B cell (primary cell): ENCODE measurements around the gene MED22. TPM values are rescaled to one million over a fixed set of nuclear protein-coding genes. Genes with fewer than 3 reads are reported as not detected.

Source experiments
- ATAC-seq: fragments of 200-7000 bp; cut with Tn5 transposase; one replicate; pipeline ENCODE4 v1.10.0; 2021; ENCODE audit warnings: low read depth, mild to moderate bottlenecking, moderate number of reproducible peaks, moderate library complexity
- CTCF ChIA-PET: fragments of 350-600 bp; sonication (Branson Sonifier 250); formaldehyde crosslinking; loops from one replicate; lab custom pipeline; 2021; ENCODE audit warnings: antibody characterized with exemption, inconsistent platforms; lab: Charles Lee
- POLR2A ChIA-PET: fragments of 350-600 bp; sonication (Branson Sonifier 250); formaldehyde crosslinking; loops from one replicate; lab custom pipeline; 2021; ENCODE audit warnings: antibody characterized with exemption; lab: Charles Lee
- DNase-seq: peaks from one replicate; pipeline ENCODE4 v3.0.0; 2013
- H2AFZ ChIP-seq: 2 replicates; pipeline ENCODE4 v1.6.1; 2012; ENCODE audit warnings: mild to moderate bottlenecking, low read depth, low read length; ENCODE audit not compliant: insufficient read depth, poor library complexity, severe bottlenecking
- H3K27ac ChIP-seq, 2 donors: 1 replicate in 1 of 2; 2 replicates in 1 of 2; pipeline ENCODE4 v1.5.1; 2012 to 2013; ENCODE audit warnings: low read length in 2 of 2, mild to moderate bottlenecking in 2 of 2, moderate library complexity in 1 of 2
- H3K27me3 ChIP-seq, 4 experiments: fragments of 200-600 bp in 1 of 4; sonication (generic) in 1 of 4; replicated peaks in 1 of 4; 1 replicate in 2 of 4; 2 replicates in 2 of 4; pipeline versions ENCODE4 v1.6.1 to v1.7.0; 2013 to 2016; ENCODE audit warnings: low read length in 3 of 4, mild to moderate bottlenecking in 2 of 4, mixed read lengths in 1 of 4, moderate library complexity in 1 of 4; ENCODE audit not compliant: insufficient read depth in 4 of 4, control insufficient read depth in 3 of 4; ENCODE audit errors: control extremely low read depth in 1 of 4
- H3K36me3 ChIP-seq, 2 experiments: replicated peaks in 1 of 2; 1 replicate in 1 of 2; 2 replicates in 1 of 2; pipeline versions ENCODE4 v1.6.1 to v1.7.1; 2013; ENCODE audit warnings: low read length in 1 of 2; ENCODE audit not compliant: insufficient read depth in 2 of 2, control insufficient read depth in 1 of 2; ENCODE audit errors: control extremely low read depth in 1 of 2, extremely low read depth in 1 of 2
- H3K4me1 ChIP-seq, 2 donors: fragments of 200-600 bp in 1 of 2; sonication (generic) in 1 of 2; 1 replicate in 1 of 2; 2 replicates in 1 of 2; pipeline versions ENCODE4 v1.5.1 to v1.6.1; 2013 to 2017; ENCODE audit warnings: low read length in 2 of 2; ENCODE audit not compliant: control insufficient read depth in 2 of 2, insufficient read depth in 2 of 2
- H3K4me2 ChIP-seq: replicated peaks from 2 replicates; pipeline ENCODE3; 2012; ENCODE audit warnings: mild to moderate bottlenecking, low read depth, low read length; ENCODE audit not compliant: poor library complexity, severe bottlenecking
- H3K4me3 ChIP-seq, 5 experiments: fragments of 200-600 bp in 1 of 5; sonication (generic) in 1 of 5; 1 replicate in 3 of 5; 2 replicates in 2 of 5; pipeline versions ENCODE4 v1.5.1 to v1.7.0; 2011 to 2016; ENCODE audit warnings: low read length in 4 of 5, mild to moderate bottlenecking in 4 of 5, low read depth in 2 of 5, control low read depth in 1 of 5, moderate library complexity in 1 of 5; ENCODE audit not compliant: insufficient read depth in 1 of 5; ENCODE audit errors: control extremely low read depth in 1 of 5, extremely low read depth in 1 of 5
- H3K79me2 ChIP-seq: fragments of 200-600 bp; sonication (generic); one replicate; pipeline ENCODE4 v1.6.0; 2016; ENCODE audit warnings: low read length; ENCODE audit not compliant: control insufficient read depth, insufficient read depth
- H3K9ac ChIP-seq: fragments of 200-600 bp; sonication (generic); 2 replicates; pipeline ENCODE4 v1.6.1; 2017; ENCODE audit warnings: mild to moderate bottlenecking, low read length, moderate library complexity
- H3K9me3 ChIP-seq, 3 donors: one replicate each; pipeline versions ENCODE4 v1.6.1 to v1.7.1; 2013; ENCODE audit warnings: low read length in 2 of 3; ENCODE audit not compliant: control insufficient read depth in 2 of 3, insufficient read depth in 1 of 3; ENCODE audit errors: control extremely low read depth in 1 of 3
- H4K20me1 ChIP-seq: 2 replicates; pipeline ENCODE4 v1.6.0; 2012; ENCODE audit warnings: mild to moderate bottlenecking, low read length; ENCODE audit not compliant: insufficient read depth, control insufficient read depth, poor library complexity, severe bottlenecking
- H3K27ac Mint-ChIP-seq: one replicate; pipeline ENCODE4 v1.8.0; 2021; ENCODE audit warnings: mixed read lengths
- H3K27me3 Mint-ChIP-seq: one replicate; pipeline ENCODE4 v1.8.0; 2021; ENCODE audit warnings: mixed read lengths
- H3K4me1 Mint-ChIP-seq: one replicate; pipeline ENCODE4 v1.8.0; 2021; ENCODE audit warnings: mixed read lengths
- H3K4me3 Mint-ChIP-seq: one replicate; pipeline ENCODE4 v1.8.0; 2021; ENCODE audit warnings: mixed read lengths
- H3K9me3 Mint-ChIP-seq: one replicate; pipeline ENCODE4 v1.8.0; 2022; ENCODE audit warnings: mixed read lengths; ENCODE audit not compliant: insufficient read depth
- EZH2 ChIP-seq: IDR thresholded peaks from 2 replicates; pipeline ENCODE4 v1.6.1; 2012; ENCODE audit warnings: borderline replicate concordance, low read depth, mild to moderate bottlenecking, moderate library complexity, low read length; ENCODE audit not compliant: insufficient read depth, poor library complexity, severe bottlenecking
- WGBS: methylation state at CpG from one replicate; pipeline ENCODE4 v1.1.5; 2013; ENCODE audit warnings: missing lambda C conversion rate; ENCODE audit not compliant: insufficient coverage; 5-methylcytosine and 5-hydroxymethylcytosine counted together
- intact Hi-C: fragments of 100-400 bp; cut with micrococcal nuclease; formaldehyde crosslinking; loops from one replicate; pipeline ENCODE4 v1.10.0; 2022
- polyA plus RNA-seq: library from polyadenylated mRNA; depleted of rRNA; stranded (reverse); fragments of >200 nt; gene quantifications from 2 replicates; pipeline ENCODE4 v1.2.3, GENCODE V29; 2012
- small RNA-seq: library from RNA; depleted of rRNA; stranded (forward); fragments of <200 nt; gene quantifications from one replicate; pipeline ENCODE3, GENCODE V24; 2012; ENCODE audit warnings: low replicate concordance, low read depth; ENCODE audit not compliant: insufficient read length
- total RNA-seq, 2 donors: library from RNA; stranded (reverse); fragments of 120-200 nt in 1 of 2; gene quantifications; 1 replicate in 1 of 2; 2 replicates in 1 of 2; pipeline versions ENCODE4 v1.2.3 to v1.2.4, GENCODE V29; 2013 to 2022
- TF ChIP-seq, protein P1 (sequence below): fragments of 200-600 bp; IDR thresholded peaks from one replicate; pipeline ENCODE4 v1.8.0; 2022; ENCODE audit warnings: antibody characterized with exemption, mild to moderate bottlenecking

The MED22 gene
- total and polyA plus RNA-seq, 2 donors (not counting 1 experiment from before 2014, with no cell fraction given), result 44.9 to 50.4 TPM

DNA sequence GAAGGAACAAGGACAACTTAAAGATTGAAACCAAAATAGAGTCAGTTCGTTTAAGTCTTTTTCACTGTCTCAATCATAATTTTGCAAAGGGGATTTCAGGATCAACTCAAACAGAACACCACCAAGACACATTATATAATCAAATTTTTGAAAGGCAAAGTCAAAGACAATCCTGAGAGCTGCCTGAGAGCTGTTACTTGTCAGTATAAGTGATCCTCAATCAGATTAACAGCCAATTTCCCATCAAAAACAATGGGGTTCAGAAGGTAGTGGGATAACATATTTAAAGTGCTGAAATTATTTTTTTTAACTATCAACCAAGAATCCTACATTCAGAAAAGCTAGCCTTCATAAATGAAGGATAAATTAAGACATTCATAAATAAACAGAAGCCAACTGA, 53.7 kb downstream of the MED22 start:
- intact Hi-C loops, result no loop called here
- H3K9ac ChIP-seq, result no peak overlapping the region
- Mint-ChIP-seq H3K4me1 (no peaks in the 10 kb centered on the region), H3K27ac (no peak overlapping the region), H3K9me3 (peaks cover 11% of the 10 kb centered on the region), H3K4me3 (no peak overlapping the region), H3K27me3 (peaks cover 30% of the 10 kb centered on the region)
- TF ChIP-seq, protein P1, sequence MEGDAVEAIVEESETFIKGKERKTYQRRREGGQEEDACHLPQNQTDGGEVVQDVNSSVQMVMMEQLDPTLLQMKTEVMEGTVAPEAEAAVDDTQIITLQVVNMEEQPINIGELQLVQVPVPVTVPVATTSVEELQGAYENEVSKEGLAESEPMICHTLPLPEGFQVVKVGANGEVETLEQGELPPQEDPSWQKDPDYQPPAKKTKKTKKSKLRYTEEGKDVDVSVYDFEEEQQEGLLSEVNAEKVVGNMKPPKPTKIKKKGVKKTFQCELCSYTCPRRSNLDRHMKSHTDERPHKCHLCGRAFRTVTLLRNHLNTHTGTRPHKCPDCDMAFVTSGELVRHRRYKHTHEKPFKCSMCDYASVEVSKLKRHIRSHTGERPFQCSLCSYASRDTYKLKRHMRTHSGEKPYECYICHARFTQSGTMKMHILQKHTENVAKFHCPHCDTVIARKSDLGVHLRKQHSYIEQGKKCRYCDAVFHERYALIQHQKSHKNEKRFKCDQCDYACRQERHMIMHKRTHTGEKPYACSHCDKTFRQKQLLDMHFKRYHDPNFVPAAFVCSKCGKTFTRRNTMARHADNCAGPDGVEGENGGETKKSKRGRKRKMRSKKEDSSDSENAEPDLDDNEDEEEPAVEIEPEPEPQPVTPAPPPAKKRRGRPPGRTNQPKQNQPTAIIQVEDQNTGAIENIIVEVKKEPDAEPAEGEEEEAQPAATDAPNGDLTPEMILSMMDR, result no peak
- TF ChIP-seq EZH2, result no peak
- no CpG with 5 or more reads among the region's 1 CpG for WGBS
- H3K27me3 ChIP-seq, result peaks cover 0 to 6% (median 0%) of the 10 kb centered on the region in 4 experiments
- POLR2A ChIA-PET, result no interaction called here
- no peaks in the 10 kb centered on the region for H3K36me3 ChIP-seq
- no peak overlapping the region for H3K4me2 ChIP-seq
- no peak overlapping the region for H3K4me3 ChIP-seq
- ATAC-seq, result no peak
- H3K9me3 ChIP-seq, result peaks cover 2 to 27% (median 9%) of the 10 kb centered on the region in 3 donors
- no peak for DNase-seq
- no peaks in the 10 kb centered on the region for H4K20me1 ChIP-seq
- H2AFZ ChIP-seq, result no peak overlapping the region
- no peaks in the 10 kb centered on the region for H3K4me1 ChIP-seq
- no peak overlapping the region for H3K27ac ChIP-seq
- no peaks in the 10 kb centered on the region for H3K79me2 ChIP-seq
- CTCF ChIA-PET, result no interaction called here

DNA sequence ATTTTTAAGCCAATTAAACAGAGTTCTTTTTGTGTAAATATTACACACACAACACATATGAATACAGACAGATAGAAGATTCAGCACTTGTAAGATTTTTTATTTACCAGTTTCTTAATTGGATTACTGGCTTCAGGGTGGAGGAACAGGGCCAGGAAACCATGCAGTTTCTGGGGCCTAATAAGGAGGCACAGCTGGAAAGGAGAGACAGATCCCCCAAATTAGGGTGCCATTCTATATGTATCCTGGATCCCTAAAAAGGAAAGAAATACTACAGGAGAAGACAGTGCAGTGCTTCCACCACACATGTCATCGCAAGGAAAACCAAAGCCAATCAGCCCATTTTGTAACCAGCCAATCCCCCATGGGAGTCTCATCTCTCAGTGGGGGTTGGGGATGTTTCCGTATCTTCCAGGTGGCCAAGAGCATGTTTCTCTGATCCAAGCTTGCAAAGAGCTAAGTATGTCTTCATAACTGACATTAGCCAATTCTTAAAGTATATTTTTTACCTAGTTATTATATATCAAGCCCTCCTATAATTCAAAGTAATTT, 57.1 kb downstream of the MED22 start:
- H3K9me3 Mint-ChIP-seq, result peaks cover 13% of the 10 kb centered on the region
- POLR2A ChIA-PET, result no interaction called here
- no peak overlapping the region for H3K4me2 ChIP-seq

More for the DNA sequence above, 57.1 kb downstream of the MED22 start:
- Histone ChIP-seq H3K27me3 (peaks cover 0 to 6% (median 0%) of the 10 kb centered on the region in 4 experiments), H3K79me2 (no peaks in the 10 kb centered on the region), H3K9ac (no peak overlapping the region), H4K20me1 (no peaks in the 10 kb centered on the region), H2AFZ (no peak overlapping the region), H3K4me1 (no peaks in the 10 kb centered on the region), H3K9me3 (peaks cover 2 to 36% (median 20%) of the 10 kb centered on the region in 3 donors), H3K36me3 (no peaks in the 10 kb centered on the region), H3K27ac (no peak overlapping the region), H3K4me3 (no peak overlapping the region)
- CTCF ChIA-PET, result no interaction called here
- DNase-seq (no peak), ATAC-seq (no peak)
- no peak overlapping the region for H3K27ac Mint-ChIP-seq
- intact Hi-C loops, result no loop called here
- WGBS, result no CpG with 5 or more reads among the region's 2 CpGs
- no peak overlapping the region for H3K4me3 Mint-ChIP-seq
- no peaks in the 10 kb centered on the region for H3K4me1 Mint-ChIP-seq
- TF ChIP-seq, protein P1, result no peak
- TF ChIP-seq EZH2, result no peak
- peaks cover 31% of the 10 kb centered on the region for H3K27me3 Mint-ChIP-seq

Small RNAs within 50 kb of the gene (small RNA-seq; reads per million reads assigned to genes)
- not detected for gene RF00019
- not detected for gene SNORD24
- not detected for gene SNORD36A
- not detected for gene SNORD36B
- not detected for gene SNORD36C

Other genes with a start within 250 kb of the MED22 start
- gene RALGDS, start 226.9 kb downstream of the MED22 start, total RNA-seq, result 55.7 and 62.4 TPM in 2 replicates
- 87.9 and 88.0 TPM in 2 replicates for gene RALGDS, start 226.9 kb downstream of the MED22 start, polyA plus RNA-seq
- gene GBGT1, start 184.2 kb downstream of the MED22 start, total RNA-seq, result 52.7 and 57.9 TPM in 2 replicates
- gene GBGT1, start 184.2 kb downstream of the MED22 start, polyA plus RNA-seq, result 15.2 and 19.6 TPM in 2 replicates
- not detected in 2 replicates for gene OBP2B, start 138.9 kb downstream of the MED22 start, total RNA-seq
- not detected in 2 replicates for gene OBP2B, start 138.9 kb downstream of the MED22 start, polyA plus RNA-seq
- gene ABO, start 72.9 kb downstream of the MED22 start, total RNA-seq, result not detected in 2 replicates
- gene ABO, start 72.9 kb downstream of the MED22 start, polyA plus RNA-seq, result not detected in 2 replicates
- 24.8 and 25.9 TPM in 2 replicates for gene SURF6, start 11.9 kb downstream of the MED22 start, total RNA-seq
- gene SURF6, start 11.9 kb downstream of the MED22 start, polyA plus RNA-seq, result 14.7 and 24.4 TPM in 2 replicates
- gene RPL7A, start 87 bp upstream of the MED22 start, total RNA-seq, result 2,342 and 2,407 TPM in 2 replicates
- gene RPL7A, start 87 bp upstream of the MED22 start, polyA plus RNA-seq, result 3,489 and 3,937 TPM in 2 replicates
- gene SURF1, start 8.4 kb upstream of the MED22 start, total RNA-seq, result 44.1 and 56.2 TPM in 2 replicates
- 46.7 and 54.5 TPM in 2 replicates for gene SURF1, start 8.4 kb upstream of the MED22 start, polyA plus RNA-seq
- gene SURF2, start 8.4 kb upstream of the MED22 start, total RNA-seq, result 16.9 and 17.1 TPM in 2 replicates
- gene SURF2, start 8.4 kb upstream of the MED22 start, polyA plus RNA-seq, result 14.0 and 17.3 TPM in 2 replicates
- 43.8 and 44.1 TPM in 2 replicates for gene SURF4, start 27.9 kb upstream of the MED22 start, total RNA-seq
- 34.7 and 44.9 TPM in 2 replicates for gene SURF4, start 27.9 kb upstream of the MED22 start, polyA plus RNA-seq
- 1.1 and 2.7 TPM in 2 replicates for gene STKLD1, start 28.2 kb upstream of the MED22 start, total RNA-seq
- gene STKLD1, start 28.2 kb upstream of the MED22 start, polyA plus RNA-seq, result 0.18 and 0.79 TPM in 2 replicates
- gene REXO4, start 69.9 kb upstream of the MED22 start, total RNA-seq, result 37.1 and 39.9 TPM in 2 replicates
- 22.2 and 25.0 TPM in 2 replicates for gene REXO4, start 69.9 kb upstream of the MED22 start, polyA plus RNA-seq
- 2.5 and 3.3 TPM in 2 replicates for gene ADAMTS13, start 74.2 kb upstream of the MED22 start, total RNA-seq
- 4.9 and 5.7 TPM in 2 replicates for gene ADAMTS13, start 74.2 kb upstream of the MED22 start, polyA plus RNA-seq
- 31.1 and 37.1 TPM in 2 replicates for gene CACFD1, start 111.8 kb upstream of the MED22 start, total RNA-seq
- 19.6 and 27.4 TPM in 2 replicates for gene CACFD1, start 111.8 kb upstream of the MED22 start, polyA plus RNA-seq
- gene SLC2A6, start 131.0 kb upstream of the MED22 start, total RNA-seq, result 47.0 and 51.8 TPM in 2 replicates
- gene SLC2A6, start 131.0 kb upstream of the MED22 start, polyA plus RNA-seq, result 85.2 and 108 TPM in 2 replicates
- not detected in 2 replicates for gene MYMK, start 176.8 kb upstream of the MED22 start, total RNA-seq
- not detected in 2 replicates for gene MYMK, start 176.8 kb upstream of the MED22 start, polyA plus RNA-seq
- not detected in 2 replicates for gene ADAMTSL2, start 186.6 kb upstream of the MED22 start, total RNA-seq
- 0.03 TPM in 1 of 2 replicates, not detected in the other for gene ADAMTSL2, start 186.6 kb upstream of the MED22 start, polyA plus RNA-seq